NB4 (cell line): ENCODE measurements around the gene ACOXL.

Experiments used
- DNase-seq: peaks from one replicate; pipeline ENCODE4 v3.0.0; 2010; ENCODE audit warnings: low read depth
- H3K4me3 ChIP-seq: one replicate; pipeline ENCODE4 v1.5.1; 2011; ENCODE audit warnings: mild to moderate bottlenecking, low read depth, low read length, moderate library complexity
- CTCF ChIP-seq: IDR thresholded peaks from one replicate; pipeline ENCODE4 v1.5.1; 2012; ENCODE audit warnings: low read depth, low read length
- MYC ChIP-seq: IDR thresholded peaks from 2 replicates; pipeline ENCODE4 v1.6.1; 2011; ENCODE audit warnings: low read depth, low read length
- POLR2A ChIP-seq: IDR thresholded peaks from 2 replicates; pipeline ENCODE4 v1.6.1; 2011; ENCODE audit warnings: mild to moderate bottlenecking; ENCODE audit not compliant: insufficient read length; ENCODE audit errors: extremely low read depth
- TF ChIP-seq, protein P1 (sequence below): IDR thresholded peaks from 2 replicates; pipeline ENCODE4 v1.6.1; 2011; ENCODE audit warnings: low read depth, low read length

The ACOXL gene

GRCh38 chr2:110997331-110998045 is 265.1 kb downstream of the ACOXL start:
- no peak overlapping the region for H3K4me3 ChIP-seq
- no peak for DNase-seq
- TF ChIP-seq MYC (no peak), CTCF (no peak), POLR2A (no peak)
- TF ChIP-seq, protein P1, sequence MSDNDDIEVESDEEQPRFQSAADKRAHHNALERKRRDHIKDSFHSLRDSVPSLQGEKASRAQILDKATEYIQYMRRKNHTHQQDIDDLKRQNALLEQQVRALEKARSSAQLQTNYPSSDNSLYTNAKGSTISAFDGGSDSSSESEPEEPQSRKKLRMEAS: no peak

GRCh38 chr2:110998311-110998710 is 265.9 kb downstream of the ACOXL start:
- TF ChIP-seq CTCF: no peak
- TF ChIP-seq, protein P1: no peak
- no peak for TF ChIP-seq POLR2A
- no peak for TF ChIP-seq MYC
- H3K4me3 ChIP-seq: no peak overlapping the region
- DNase-seq: no peak

GRCh38 chr2:110999626-111000025 is 267.3 kb downstream of the ACOXL start:
- no peak for TF ChIP-seq MYC
- TF ChIP-seq, protein P1: no peak
- no peak for TF ChIP-seq CTCF
- TF ChIP-seq POLR2A: no peak
- DNase-seq: no peak
- H3K4me3 ChIP-seq: no peak overlapping the region

GRCh38 chr2:111005307-111005706 is 272.9 kb downstream of the ACOXL start:
- no peak for DNase-seq
- TF ChIP-seq CTCF (no peak), POLR2A (no peak), MYC (no peak)
- TF ChIP-seq, protein P1: no peak
- no peak overlapping the region for H3K4me3 ChIP-seq

GRCh38 chr2:111005821-111006220 is 273.4 kb downstream of the ACOXL start:
- TF ChIP-seq MYC (no peak), POLR2A (no peak), CTCF (no peak)
- TF ChIP-seq, protein P1: no peak
- no peak for DNase-seq
- no peak overlapping the region for H3K4me3 ChIP-seq
